Measurements from ENCODE around the gene EBF4. TPM values are rescaled to one million over a fixed set of nuclear protein-coding genes. Genes with fewer than 3 reads are reported as not detected.

The EBF4 gene, protein sequence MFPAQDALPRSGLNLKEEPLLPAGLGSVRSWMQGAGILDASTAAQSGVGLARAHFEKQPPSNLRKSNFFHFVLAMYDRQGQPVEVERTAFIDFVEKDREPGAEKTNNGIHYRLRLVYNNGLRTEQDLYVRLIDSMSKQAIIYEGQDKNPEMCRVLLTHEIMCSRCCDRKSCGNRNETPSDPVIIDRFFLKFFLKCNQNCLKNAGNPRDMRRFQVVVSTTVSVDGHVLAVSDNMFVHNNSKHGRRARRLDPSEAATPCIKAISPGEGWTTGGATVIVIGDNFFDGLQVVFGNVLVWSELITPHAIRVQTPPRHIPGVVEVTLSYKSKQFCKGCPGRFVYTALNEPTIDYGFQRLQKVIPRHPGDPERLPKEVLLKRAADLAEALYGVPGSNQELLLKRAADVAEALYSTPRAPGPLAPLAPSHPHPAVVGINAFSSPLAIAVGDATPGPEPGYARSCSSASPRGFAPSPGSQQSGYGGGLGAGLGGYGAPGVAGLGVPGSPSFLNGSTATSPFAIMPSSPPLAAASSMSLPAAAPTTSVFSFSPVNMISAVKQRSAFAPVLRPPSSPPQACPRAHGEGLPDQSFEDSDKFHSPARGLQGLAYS
- total RNA-seq = 0.37 TPM in 1 of 2 replicates, not detected in the other

DNA sequence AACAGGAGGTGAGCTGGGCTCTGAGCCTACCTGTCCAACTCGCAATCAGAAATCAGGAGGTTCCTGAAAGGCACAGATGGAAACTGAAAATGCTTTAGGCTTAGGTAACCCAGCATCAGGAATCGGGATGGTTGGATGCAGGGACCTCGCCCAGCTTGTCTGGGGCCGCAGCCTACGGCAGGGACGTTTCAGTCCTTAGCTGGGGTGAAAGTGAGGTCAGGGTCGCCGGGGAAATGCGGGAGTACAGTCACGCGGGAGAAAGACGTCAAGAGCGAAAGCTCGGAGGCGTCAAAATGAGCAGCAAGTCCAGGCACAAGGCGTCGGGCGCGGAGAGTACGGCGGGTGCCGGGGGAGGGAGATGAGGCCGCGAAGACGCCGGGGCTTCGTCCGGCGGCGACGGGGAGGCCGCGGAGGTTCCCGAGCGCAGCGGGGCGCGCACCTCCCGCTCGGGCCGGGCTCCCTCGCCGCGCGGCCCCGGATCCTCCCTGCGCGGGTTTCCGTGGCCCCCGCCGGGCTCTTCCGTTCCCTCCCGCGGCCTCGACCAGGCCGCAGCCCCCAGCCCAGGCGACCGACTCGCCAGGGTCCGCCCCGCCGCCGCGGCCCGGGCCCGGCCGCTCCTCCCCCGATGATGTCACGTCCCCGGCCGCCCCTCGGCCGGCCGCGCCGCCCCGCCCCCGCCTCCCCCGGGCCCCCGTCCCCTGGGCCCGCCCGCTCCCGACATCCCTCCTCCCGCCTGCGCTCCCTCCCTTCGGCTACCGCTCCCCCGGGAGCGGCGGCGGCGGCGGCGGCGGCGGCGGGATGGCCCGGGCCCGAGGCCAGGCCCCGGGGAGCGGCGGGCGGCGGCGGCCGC is at the start of gene EBF4:
Gene EBF4 (plus strand): TSS at position 745 of the 850 bp plus-strand sequence. CDS start 866 bp downstream, outside the sequence.

DNA sequence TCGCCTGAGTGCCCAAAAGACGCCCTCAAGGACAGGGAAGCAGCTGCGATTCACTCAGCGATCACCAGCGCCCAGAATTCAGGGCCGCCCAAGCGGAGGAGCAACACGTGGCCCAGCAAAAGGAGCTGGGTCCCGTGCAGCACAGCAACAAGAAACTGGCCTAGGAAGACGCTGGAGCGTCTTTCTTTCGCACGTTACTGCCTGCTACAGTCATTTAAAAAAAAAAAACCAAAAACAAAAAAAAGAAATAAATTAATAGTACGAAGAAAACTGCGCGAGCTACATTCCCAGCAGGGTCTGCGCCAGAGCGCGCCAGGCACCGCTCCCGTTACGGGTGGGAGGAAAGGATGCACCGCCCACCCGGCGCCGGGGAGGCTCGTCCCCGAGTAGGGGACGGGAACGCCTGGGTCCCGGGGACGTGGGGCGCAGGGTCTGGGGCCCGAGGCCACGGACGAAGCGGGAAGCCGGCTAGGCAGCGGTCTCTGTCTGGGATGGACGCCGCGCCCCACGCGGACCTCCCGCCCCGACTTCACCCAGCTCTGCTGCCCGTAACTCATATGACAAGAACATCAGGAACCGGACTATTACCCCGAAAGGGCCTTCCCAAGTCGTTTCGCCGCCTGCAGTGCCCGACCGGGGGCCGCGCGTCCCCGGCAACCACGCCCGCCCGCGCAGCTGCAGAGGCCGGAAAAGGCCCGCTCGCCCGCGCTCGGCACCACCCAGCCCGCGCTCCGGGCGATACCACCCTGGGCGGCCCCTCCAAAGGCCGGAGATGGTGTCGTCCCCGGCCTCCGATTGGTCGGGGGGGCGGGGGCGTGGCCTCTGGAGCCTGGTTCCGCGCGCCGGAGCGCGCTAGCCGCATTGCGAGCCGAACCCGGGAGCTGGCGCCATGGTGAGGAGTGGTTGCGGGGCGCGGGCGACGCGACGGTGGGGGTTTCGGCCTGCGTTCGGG is 40.5 kb upstream of the EBF4 start, which contains the start of gene NOP56:
Gene NOP56 (plus strand): TSS at position 861 of the 952 bp plus-strand sequence. CDS start 29 bp downstream, at position 890.

DNA sequence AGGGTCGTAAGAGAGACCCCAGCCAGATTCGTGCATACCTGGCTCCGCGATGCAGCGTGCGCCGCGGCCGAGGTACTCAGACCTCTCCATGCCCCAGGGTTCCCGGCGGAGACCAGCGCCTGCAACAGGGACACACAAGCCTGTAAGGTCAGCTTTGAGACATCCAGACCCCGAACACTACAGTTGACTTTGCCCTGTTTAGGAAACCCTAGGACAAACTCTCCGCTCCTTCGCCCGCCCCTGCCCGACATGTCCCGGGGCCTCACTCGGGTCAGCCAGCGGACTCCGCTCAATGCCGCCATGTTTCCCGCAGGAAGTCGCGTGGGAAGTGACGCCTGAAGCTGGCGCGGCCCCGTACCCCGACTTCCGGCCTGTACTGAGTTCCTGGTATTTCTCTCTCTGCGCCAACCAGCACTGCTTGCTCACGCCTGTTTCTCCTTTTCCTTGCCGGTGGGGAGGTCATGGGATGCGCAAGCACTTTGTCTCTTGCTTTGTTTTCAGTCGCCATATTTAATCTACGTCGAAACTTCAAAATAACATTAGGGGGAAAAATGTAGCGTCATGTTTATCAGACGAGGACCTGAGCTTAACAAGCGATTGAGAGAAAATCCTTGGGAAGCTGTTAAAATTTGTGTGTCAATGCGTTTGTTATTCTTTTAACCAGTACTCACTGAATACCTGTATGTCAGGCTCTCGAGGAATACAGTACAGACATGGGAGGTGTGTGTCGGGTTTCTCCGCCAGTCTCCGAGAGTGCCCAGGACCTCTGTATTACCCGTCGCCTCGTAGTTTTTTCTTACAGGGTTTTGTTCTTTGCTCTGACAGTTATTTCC is 28.5 kb upstream of the EBF4 start, which contains the start of gene IDH3B:
Gene IDH3B (minus strand): TSS at position 330 of the 833 bp plus-strand sequence. CDS start 28 bp downstream, at position 302.

DNA sequence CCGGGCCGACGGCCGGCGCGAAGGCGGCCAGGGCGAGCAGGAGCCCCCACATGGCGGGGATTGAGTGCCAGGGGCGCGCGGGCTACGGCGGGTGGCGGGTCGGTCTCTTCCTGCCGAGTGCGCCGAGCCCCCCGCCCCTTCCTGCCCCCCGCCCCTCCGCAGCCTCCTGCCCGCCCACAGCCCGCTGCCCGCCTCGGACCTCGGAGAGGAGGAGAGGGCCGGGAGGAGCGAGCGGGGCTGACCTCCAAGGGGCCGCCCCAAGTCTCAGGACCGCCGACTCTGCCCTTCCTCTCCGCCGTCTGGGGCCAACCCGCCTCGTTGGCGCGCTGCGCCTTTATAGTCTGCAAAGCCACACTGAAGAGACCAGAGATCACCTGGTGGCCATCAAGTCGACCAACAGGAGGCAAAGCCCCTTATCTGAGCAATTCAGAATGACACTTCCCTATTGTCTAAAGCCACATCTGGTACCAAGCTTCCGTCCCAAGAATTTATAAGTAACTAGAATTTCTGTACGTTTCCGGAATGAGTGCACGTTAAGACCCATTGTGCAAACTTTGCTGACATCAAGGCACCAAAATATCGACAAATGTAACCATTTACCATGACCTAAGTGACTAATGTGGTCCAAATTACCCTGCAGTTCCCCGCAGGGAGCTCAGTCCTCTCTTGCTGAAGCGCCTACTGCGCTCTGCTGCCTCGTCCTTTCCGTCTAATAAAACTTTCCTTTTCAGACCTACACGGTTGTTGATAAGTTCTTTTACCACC is 108.1 kb downstream of the EBF4 start, which contains the start of gene CPXM1:
Gene CPXM1 (minus strand): TSS at position 107 of the 765 bp plus-strand sequence. CDS start 55 bp downstream, at position 52.

Small RNA genes lying within 50 kb of the gene (small RNA-seq; reads per million reads assigned to genes)
- gene SNORA51 = not detected
- not detected for gene SNORD110
- not detected for gene SNORD56
- gene SNORD57 = not detected
- gene SNORD86 = not detected

Other genes starting within 250 kb of the EBF4 start
- 162 and 201 TPM in 2 replicates for gene SNRPB, start 222.0 kb upstream of the EBF4 start, total RNA-seq
- gene ZNF343, start 183.9 kb upstream of the EBF4 start, total RNA-seq = 11.0 and 16.2 TPM in 2 replicates
- under 0.01 TPM in 1 of 2 replicates, not detected in the other for gene TMC2, start 156.2 kb upstream of the EBF4 start, total RNA-seq
- gene NOP56, start 40.1 kb upstream of the EBF4 start, total RNA-seq = 173 and 243 TPM in 2 replicates
- 72.0 and 96.2 TPM in 2 replicates for gene IDH3B, start 28.6 kb upstream of the EBF4 start, total RNA-seq
- 2.2 and 2.3 TPM in 2 replicates for gene CPXM1, start 107.8 kb downstream of the EBF4 start, total RNA-seq
- 0.37 TPM in 1 of 2 replicates, not detected in the other for gene C20orf141, start 122.2 kb downstream of the EBF4 start, total RNA-seq
- gene TMEM239, start 123.6 kb downstream of the EBF4 start, total RNA-seq = under 0.01 TPM in 1 of 2 replicates, not detected in the other
- 19.0 and 27.9 TPM in 2 replicates for gene PCED1A, start 147.9 kb downstream of the EBF4 start, total RNA-seq
- gene VPS16, start 148.0 kb downstream of the EBF4 start, total RNA-seq = 44.4 and 54.4 TPM in 2 replicates
- gene PTPRA, start 180.7 kb downstream of the EBF4 start, total RNA-seq = 47.0 and 50.8 TPM in 2 replicates